HG02970 (cell line): Measurements from ENCODE around the gene DCLRE1B.

Experiments
- ATAC-seq: cut with Tn5 transposase; IDR thresholded peaks from one replicate; pipeline ENCODE4 v1.9.1; 2021; ENCODE audit warnings: mild to moderate bottlenecking, moderate library complexity, moderate number of reproducible peaks; ENCODE audit not compliant: unreplicated experiment, low FRiP score

The DCLRE1B gene

GRCh38 chr1:113886417-113887401 lies 18.4 kb upstream of the DCLRE1B start:
- ATAC-seq: no peak

- no peak for ATAC-seq
Observed at GRCh38 chr1:113887402-113888175, 17.5 kb upstream of the DCLRE1B start, which contains the start of gene BCL2L15. Gene BCL2L15 (minus strand): TSS chr1:113887581. CDS start chr1:113887375, 206 bp downstream.

- ATAC-seq: no peak
Observed at GRCh38 chr1:113890816-113891215, 14.3 kb upstream of the DCLRE1B start.

GRCh38 chr1:113891631-113892220 lies 13.4 kb upstream of the DCLRE1B start:
- ATAC-seq: no peak

GRCh38 chr1:113893267-113893666 lies 11.9 kb upstream of the DCLRE1B start:
- no peak for ATAC-seq

GRCh38 chr1:113895098-113895497 lies 10.0 kb upstream of the DCLRE1B start:
- no peak for ATAC-seq

GRCh38 chr1:113895961-113896360 lies 9.2 kb upstream of the DCLRE1B start:
- ATAC-seq: no peak

GRCh38 chr1:113898241-113898814 lies 6.8 kb upstream of the DCLRE1B start:
- ATAC-seq: no peak

- no peak for ATAC-seq
Observed at GRCh38 chr1:113899111-113899510, 6.0 kb upstream of the DCLRE1B start.

- no peak for ATAC-seq
Observed at GRCh38 chr1:113901191-113901590, 3.9 kb upstream of the DCLRE1B start.

GRCh38 chr1:113903501-113904292 lies 1.4 kb upstream of the DCLRE1B start:
- ATAC-seq: no peak

GRCh38 chr1:113904293-113904673 lies 843 bp upstream of the DCLRE1B start:
- no peak for ATAC-seq

- ATAC-seq: peak; percentile 1
Observed at GRCh38 chr1:113905435-113905861, 322 bp downstream of the DCLRE1B start.

GRCh38 chr1:113912594-113913311 lies 7.6 kb downstream of the DCLRE1B start:
- no peak for ATAC-seq

- ATAC-seq: no peak
Observed at GRCh38 chr1:113913312-113913668, 8.2 kb downstream of the DCLRE1B start.

- ATAC-seq: no peak
Observed at GRCh38 chr1:113913887-113914664, 8.9 kb downstream of the DCLRE1B start.

GRCh38 chr1:113916974-113917373 lies 11.8 kb downstream of the DCLRE1B start:
- ATAC-seq: no peak

GRCh38 chr1:113917400-113918082 lies 12.4 kb downstream of the DCLRE1B start:
- ATAC-seq: no peak
